HL-60 (cell line): ENCODE results near the gene PTGR3.

Source experiments
- DNase-seq, 2 experiments: peaks; one replicate each; pipeline ENCODE4 v3.0.0-alpha.2; 2010 to 2020; ENCODE audit warnings: low read depth in 1 of 2, low spot score in 1 of 2
- H3K27ac ChIP-seq: fragments of 250-450 bp; sonication (Bioruptor Pico); replicated peaks from 2 replicates; pipeline ENCODE4 v1.5.1; 2020; ENCODE audit warnings: mild to moderate bottlenecking, moderate library complexity
- H3K27me3 ChIP-seq: fragments of 250-450 bp; sonication (Bioruptor Pico); 2 replicates; pipeline ENCODE4 v1.5.1; 2021; ENCODE audit warnings: mild to moderate bottlenecking, moderate library complexity; ENCODE audit not compliant: insufficient read depth, poor library complexity, severe bottlenecking
- H3K4me3 ChIP-seq: replicated peaks from 2 replicates; pipeline ENCODE4 v1.5.1; 2011; ENCODE audit warnings: mild to moderate bottlenecking, control low read depth, low read length; ENCODE audit not compliant: insufficient read depth
- GABPA ChIP-seq: IDR thresholded peaks from 2 replicates; pipeline ENCODE4 v1.6.1; 2012; ENCODE audit warnings: low read depth
- POLR2AphosphoS5 ChIP-seq: IDR thresholded peaks from 2 replicates; pipeline ENCODE4 v1.6.1; 2012; ENCODE audit warnings: low read depth
- SPI1 ChIP-seq: IDR thresholded peaks from 2 replicates; pipeline ENCODE4 v1.6.1; 2012; ENCODE audit warnings: low read depth, mild to moderate bottlenecking, borderline replicate concordance
- TF ChIP-seq, protein P1 (sequence below): IDR thresholded peaks from one replicate; pipeline ENCODE4 v1.5.1; 2011; ENCODE audit warnings: low read length, control low read depth, inconsistent platforms; ENCODE audit not compliant: insufficient read depth
- TF ChIP-seq, protein P2 (sequence below): IDR thresholded peaks from 2 replicates; pipeline ENCODE4 v1.6.1; 2012; ENCODE audit warnings: low read depth; ENCODE audit not compliant: insufficient replicate concordance

PTGR3 gene

DNA sequence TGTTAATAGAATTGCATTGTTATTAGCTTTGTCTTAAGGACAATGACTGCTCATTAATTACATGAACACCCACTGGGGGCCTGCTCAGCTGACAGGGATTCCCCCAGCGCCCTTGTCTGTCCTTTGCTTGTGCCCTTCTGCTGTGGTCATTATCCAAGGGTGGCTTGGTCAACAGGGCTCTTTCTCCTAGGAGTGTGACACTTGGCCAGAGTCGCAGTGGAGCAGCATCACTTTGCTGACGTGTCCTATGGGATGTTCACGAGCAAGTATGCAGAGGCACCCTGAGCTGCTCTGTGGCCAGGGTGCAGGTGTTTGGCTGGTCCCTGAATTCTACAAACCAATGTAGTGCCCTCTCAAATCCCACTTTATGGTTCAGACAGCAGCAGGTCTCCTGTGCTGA is 46.0 kb downstream of the PTGR3 start:
- no peak for DNase-seq
- H3K4me3 ChIP-seq = no peak overlapping the region
- TF ChIP-seq POLR2AphosphoS5 = no peak
- no peak overlapping the region for H3K27ac ChIP-seq
- no peaks in the 10 kb centered on the region for H3K27me3 ChIP-seq

DNA sequence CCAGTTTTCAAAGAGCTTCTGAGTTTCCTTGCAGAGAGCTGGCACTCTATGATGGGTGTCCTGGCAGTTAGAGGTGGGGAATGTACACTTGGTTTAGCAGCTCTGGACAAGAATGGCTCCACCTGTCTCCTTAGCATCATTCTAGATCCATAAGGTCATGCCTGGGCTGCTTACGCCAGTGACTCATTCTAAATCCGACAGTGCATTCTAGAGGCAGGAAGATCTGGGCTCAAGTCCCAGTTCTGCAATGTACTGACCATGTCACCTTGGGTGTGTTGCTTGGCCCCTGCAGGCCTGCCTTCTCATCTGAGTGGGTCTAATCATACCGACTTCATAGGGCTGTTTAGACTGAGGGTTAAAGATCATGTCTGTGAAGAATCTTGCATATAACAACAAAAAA is 46.5 kb downstream of the PTGR3 start:
- no peak overlapping the region for H3K4me3 ChIP-seq
- H3K27ac ChIP-seq = no peak overlapping the region
- no peaks in the 10 kb centered on the region for H3K27me3 ChIP-seq
- no peak for TF ChIP-seq POLR2AphosphoS5
- TF ChIP-seq SPI1 = no peak
- no peak for TF ChIP-seq GABPA
- TF ChIP-seq, protein P1, sequence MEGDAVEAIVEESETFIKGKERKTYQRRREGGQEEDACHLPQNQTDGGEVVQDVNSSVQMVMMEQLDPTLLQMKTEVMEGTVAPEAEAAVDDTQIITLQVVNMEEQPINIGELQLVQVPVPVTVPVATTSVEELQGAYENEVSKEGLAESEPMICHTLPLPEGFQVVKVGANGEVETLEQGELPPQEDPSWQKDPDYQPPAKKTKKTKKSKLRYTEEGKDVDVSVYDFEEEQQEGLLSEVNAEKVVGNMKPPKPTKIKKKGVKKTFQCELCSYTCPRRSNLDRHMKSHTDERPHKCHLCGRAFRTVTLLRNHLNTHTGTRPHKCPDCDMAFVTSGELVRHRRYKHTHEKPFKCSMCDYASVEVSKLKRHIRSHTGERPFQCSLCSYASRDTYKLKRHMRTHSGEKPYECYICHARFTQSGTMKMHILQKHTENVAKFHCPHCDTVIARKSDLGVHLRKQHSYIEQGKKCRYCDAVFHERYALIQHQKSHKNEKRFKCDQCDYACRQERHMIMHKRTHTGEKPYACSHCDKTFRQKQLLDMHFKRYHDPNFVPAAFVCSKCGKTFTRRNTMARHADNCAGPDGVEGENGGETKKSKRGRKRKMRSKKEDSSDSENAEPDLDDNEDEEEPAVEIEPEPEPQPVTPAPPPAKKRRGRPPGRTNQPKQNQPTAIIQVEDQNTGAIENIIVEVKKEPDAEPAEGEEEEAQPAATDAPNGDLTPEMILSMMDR = no peak
- TF ChIP-seq, protein P2, sequence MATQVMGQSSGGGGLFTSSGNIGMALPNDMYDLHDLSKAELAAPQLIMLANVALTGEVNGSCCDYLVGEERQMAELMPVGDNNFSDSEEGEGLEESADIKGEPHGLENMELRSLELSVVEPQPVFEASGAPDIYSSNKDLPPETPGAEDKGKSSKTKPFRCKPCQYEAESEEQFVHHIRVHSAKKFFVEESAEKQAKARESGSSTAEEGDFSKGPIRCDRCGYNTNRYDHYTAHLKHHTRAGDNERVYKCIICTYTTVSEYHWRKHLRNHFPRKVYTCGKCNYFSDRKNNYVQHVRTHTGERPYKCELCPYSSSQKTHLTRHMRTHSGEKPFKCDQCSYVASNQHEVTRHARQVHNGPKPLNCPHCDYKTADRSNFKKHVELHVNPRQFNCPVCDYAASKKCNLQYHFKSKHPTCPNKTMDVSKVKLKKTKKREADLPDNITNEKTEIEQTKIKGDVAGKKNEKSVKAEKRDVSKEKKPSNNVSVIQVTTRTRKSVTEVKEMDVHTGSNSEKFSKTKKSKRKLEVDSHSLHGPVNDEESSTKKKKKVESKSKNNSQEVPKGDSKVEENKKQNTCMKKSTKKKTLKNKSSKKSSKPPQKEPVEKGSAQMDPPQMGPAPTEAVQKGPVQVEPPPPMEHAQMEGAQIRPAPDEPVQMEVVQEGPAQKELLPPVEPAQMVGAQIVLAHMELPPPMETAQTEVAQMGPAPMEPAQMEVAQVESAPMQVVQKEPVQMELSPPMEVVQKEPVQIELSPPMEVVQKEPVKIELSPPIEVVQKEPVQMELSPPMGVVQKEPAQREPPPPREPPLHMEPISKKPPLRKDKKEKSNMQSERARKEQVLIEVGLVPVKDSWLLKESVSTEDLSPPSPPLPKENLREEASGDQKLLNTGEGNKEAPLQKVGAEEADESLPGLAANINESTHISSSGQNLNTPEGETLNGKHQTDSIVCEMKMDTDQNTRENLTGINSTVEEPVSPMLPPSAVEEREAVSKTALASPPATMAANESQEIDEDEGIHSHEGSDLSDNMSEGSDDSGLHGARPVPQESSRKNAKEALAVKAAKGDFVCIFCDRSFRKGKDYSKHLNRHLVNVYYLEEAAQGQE = no peak
- no peak for DNase-seq

DNA sequence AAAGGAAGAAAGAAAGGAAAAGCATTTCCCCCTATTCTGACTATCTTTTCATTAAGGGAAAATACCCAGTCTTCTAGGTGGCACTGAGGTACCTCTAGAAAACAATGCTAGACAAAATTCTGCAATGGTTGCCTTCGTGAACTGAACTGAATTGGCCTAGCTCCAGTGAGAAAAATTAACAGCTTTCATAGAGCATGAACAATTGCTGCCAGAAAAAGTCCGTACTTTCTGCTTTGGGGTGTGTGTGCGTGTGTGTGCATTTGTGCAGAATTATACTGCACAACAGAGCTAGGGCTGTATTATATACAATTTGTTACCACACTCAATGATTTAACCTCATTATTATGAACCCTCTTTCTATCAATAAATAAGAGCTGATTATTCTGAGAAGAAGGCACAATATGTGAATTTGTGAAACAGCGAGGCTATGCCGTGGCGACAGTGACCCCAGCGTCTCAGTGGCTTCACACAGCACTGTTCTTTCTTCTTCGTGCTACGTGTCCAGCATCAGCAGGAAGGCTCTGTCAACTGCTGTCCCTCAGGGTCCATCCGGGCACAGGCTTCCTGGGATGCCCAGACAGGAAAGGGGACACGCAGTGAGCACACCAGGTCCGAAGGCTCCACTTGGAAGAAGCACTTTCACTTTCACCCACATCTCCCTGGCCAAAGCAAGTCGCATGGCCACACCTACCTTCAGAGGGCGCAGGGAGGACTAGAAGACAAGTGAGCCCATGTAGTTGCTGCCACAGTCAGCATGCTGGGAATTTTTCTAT is 47.5 kb downstream of the PTGR3 start:
- H3K27me3 ChIP-seq = no peaks in the 10 kb centered on the region
- peak overlapping the region; percentile 76 for H3K4me3 ChIP-seq
- TF ChIP-seq POLR2AphosphoS5 (peak; percentile 58), SPI1 (no peak)
- TF ChIP-seq, protein P1 = peak; percentile 21
- peak; percentile 63 to 82 for DNase-seq
- peak overlapping the region; percentile 36; the same call in 1 of the 2 replicates for H3K27ac ChIP-seq

DNA sequence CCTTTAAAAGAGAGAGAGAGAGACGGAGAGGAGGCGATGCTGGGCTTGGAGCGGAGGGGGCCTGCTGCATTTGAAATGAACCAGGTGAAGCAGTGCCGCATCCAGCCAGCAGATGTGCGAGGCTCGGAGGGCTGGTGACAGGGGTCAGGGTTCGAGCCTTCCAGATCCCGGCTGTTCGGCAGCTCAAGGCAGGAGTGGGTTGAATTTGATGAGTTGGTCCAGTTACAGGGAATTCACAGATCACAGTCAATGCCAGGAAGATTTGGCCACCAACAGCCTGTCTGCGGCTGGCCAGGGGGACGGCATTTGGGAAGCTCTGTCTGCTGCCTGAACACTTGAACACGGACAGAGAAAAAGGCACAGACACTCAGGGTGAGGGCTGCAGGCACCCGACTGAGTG is 48.6 kb downstream of the PTGR3 start:
- DNase-seq = no peak
- TF ChIP-seq, protein P2 = no peak
- TF ChIP-seq, protein P1 = no peak
- no peak for TF ChIP-seq SPI1
- no peak for TF ChIP-seq GABPA
- TF ChIP-seq POLR2AphosphoS5 = no peak
- Histone ChIP-seq H3K27me3 (no peaks in the 10 kb centered on the region), H3K27ac (no peak overlapping the region), H3K4me3 (no peak overlapping the region)
